ENCODE results near the gene USP48.

DNA sequence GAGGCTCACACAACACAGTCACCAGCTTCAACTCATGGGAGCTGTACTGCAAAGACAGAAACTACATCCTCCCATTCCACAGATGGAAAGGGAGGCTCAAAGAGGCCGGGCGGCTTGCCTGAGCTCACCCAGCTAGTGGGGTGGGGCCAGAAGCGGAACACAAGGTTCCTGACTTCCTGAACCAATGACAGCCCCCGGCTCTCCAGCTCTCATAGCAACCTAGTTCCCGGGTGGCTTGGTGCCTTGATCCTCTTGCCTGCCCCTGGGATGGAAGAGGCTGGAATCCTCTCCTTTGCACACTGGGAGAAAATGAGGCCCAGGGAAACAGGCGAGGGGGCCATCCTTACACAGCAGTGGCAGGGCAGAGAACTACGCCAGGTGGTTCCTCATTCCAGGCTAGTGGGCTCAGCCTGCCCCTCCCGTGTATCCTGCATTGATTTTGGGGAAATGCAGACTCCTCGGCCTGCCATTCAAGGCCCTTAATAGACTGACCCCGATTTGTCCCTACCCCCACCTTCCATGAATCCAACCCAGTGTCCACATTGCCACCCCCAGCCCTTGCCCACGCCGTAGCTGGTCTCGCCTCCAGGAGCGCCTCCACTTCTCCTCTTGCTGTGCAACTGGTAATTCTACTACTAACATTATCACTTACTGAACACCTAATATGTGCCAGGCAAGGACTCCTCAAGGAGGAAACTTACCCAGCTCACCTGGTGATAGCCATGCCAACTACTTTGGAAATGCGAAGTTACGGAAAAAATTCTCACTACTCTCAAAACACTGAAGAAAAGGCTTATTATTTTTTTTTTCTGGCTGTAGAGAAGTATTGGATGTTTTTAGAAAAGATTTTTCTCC, 118.8 kb downstream of the USP48 start:
- TF ChIP-seq, protein P1, sequence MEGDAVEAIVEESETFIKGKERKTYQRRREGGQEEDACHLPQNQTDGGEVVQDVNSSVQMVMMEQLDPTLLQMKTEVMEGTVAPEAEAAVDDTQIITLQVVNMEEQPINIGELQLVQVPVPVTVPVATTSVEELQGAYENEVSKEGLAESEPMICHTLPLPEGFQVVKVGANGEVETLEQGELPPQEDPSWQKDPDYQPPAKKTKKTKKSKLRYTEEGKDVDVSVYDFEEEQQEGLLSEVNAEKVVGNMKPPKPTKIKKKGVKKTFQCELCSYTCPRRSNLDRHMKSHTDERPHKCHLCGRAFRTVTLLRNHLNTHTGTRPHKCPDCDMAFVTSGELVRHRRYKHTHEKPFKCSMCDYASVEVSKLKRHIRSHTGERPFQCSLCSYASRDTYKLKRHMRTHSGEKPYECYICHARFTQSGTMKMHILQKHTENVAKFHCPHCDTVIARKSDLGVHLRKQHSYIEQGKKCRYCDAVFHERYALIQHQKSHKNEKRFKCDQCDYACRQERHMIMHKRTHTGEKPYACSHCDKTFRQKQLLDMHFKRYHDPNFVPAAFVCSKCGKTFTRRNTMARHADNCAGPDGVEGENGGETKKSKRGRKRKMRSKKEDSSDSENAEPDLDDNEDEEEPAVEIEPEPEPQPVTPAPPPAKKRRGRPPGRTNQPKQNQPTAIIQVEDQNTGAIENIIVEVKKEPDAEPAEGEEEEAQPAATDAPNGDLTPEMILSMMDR (IDR thresholded peaks at IDR 0.05 in 8 of 11, conservative IDR thresholded peaks at IDR 0.05 in 3 of 11) = no peak
- TF ChIP-seq POLR2A (IDR thresholded peaks at IDR 0.05) (no peak), POLR2AphosphoS5 (IDR thresholded peaks at IDR 0.05) (no peak)

Data from spleen (tissue), 7 donors.